SHP77 (cell line): ENCODE data around the gene HECTD4.
"Not testable (repeated sequence)": the region's sequence is repeated elsewhere in the genome, so short reads cannot be mapped to it uniquely, and the experiment has no call there.

Experiments
- DNase-seq, 2 experiments: peaks; one replicate each; lab custom pipeline; 2025; lab: John Stamatoyannopoulos, UW

The HECTD4 gene

DNA sequence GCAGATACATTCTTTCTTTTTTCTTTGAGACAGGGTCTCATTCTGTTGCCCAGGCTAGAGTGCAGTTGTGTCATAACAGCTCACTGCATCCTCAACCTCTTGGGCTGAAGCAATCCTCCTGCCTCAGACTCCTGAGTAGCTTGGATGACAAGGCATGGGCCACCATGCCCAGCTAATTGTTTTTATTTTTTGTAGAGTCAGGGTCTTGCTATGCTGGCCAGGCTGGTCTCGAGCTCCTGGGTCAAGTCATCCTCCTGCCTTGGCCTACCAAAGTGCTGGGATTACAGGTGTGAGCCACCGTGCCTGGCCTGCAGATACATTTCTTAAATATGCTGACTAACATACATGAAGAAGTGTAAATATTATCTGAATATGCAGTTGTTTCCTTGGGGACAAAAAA lies 115.8 kb downstream of the HECTD4 start:
- no peak for DNase-seq

DNA sequence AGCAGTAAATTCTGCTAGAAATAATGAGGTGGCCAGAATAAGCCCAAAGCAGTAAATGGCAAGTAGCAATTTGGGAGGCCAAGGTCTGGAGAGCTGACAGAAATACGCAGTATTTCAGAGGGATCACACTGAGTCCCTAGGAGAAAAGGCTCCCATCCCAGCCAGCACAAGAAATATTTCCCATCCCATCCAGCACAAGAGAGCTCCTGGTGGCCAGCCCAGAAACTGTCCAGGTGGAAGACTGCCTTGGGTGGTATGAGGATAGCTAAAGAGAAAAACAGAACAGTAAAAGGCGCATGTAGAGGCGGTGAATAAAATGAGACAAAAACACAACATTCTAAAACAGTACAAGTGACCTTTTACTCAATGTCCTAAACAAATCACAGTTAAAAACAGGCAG lies 120.7 kb downstream of the HECTD4 start:
- no peak for DNase-seq

DNA sequence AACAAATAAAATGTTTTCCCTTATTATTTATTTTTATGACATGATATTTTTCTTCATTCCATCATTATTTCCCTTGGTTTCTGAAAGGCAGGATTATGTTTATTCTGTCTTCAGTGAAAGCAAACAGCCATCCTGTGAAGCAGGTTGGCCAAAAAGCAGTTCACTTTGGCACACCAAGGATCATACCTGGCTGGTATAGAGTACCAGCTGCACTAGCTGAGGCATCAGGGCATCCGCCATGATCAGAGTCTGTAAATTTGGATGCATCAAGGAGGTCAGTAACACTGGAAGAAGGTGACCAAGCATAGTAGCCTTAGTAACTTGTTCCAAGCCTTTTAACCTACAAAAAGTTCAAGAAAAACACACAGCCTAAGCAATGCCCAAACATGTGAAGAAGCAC lies 123.3 kb downstream of the HECTD4 start:
- no peak for DNase-seq

DNA sequence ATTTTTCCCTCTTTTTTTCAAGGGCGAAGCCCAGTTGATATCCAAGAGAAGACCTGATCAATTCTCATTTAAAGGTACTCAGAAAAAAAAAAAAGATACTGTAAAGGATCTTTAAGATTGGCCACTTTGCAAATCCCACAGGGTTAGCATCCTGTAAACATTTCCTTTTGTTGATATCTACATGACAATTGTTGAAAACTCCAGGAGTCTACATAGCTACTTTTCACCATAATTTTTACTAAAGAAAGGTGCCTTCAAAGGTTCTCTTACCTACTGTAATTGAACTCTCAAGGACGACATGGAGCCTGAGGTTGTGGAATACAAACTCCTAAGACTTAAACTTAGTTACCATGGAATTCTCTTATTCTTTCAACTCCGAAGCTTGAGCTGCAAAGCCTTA lies 125.5 kb downstream of the HECTD4 start:
- DNase-seq = no peak

DNA sequence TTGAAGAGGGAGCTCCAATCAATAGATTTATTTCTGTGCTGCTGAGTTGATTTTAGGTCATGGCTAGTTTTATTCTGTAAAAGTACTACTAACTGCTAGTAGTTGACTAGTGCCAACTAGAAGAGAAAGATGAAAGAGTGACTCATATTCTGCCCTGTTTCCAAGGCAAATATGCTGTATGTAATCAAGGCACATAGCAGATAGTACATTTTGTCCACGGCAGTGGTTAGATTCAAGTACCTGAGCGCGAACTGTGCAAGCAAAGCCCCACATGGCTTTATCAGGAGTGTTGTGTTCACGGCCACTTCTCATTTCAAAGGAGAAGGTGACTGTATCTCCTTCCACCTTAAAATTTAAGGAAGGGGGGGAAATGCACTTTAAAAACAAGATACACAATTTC lies 130.0 kb downstream of the HECTD4 start:
- DNase-seq = no peak

DNA sequence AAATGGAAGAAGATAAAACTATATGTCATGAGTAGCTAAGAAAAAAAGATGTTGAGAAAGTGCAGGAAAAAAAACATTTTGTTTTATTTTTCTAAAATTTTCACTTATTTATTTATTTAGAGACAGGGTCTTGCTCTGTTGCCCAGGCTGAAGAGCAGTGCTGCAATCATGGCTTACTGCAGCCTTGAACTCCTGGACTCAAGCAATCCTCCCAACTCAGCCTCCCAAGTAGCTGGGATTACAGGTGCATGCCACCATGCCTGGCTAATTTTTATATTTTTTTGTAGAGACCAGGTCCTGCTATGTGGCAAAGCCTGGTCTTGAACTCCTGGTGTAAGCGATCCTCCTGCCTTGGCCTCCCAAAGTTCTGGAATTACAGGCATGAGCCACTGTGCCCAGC lies 137.3 kb downstream of the HECTD4 start:
- not testable (repeated sequence) for DNase-seq

DNA sequence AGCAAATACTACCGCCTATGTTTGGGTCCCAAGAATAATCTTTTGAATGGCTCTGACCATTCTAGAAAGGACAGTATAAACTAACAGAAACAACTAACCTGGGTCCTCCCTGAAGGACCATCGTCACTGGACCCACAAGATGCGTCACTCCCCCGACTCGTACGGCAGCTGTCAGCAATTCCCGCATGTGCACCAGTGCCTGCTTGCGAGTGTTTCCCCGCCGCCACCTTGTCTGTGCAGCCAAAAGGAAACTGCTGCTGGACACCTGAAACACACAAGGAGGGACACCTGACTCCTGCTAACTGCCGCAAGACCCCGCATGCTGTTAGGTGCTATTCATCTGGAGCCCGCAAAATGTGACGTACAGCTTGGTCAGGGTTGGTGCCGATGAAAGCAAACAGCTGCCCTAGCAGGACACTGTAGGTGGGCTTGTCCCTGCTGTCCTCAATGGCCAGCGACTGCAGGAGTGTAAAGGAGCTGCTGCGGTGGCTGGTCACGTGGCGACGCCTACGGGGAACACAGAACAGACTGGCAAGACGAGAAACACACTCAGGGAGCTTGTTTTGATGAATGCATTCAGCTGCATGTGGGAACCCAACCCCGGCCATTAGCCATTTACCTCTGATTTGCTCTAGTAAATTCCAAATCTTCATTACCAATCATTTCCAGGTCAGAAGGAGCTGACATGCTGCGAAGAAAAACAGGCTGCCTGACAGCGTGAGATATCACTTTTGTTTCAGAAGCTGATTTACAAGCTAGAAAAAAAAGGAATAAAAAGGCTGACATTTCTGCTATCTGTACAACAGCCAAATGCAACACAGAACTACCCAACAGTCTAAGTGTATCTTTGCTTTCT lies 138.7 kb downstream of the HECTD4 start:
- no peak for DNase-seq

DNA sequence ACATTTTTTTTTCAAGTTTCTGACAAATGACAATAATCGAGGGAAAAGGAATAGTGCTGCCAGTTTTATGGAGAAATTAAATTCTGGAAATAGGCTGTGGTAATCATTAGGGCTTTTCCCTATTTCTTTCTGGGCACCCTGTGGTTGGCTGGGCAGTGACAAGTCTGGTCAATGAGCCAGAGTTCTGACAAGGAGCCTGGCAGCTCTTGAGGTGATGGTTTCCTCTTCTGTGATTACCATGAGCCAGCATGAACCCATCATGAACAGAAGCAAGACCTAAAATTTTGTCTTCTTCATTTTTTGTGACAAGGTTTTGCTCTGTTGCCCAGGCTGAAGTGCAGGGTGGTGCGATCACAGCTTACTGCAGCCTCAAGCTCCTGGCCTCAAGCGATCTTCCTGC lies 141.1 kb downstream of the HECTD4 start:
- DNase-seq = no peak

DNA sequence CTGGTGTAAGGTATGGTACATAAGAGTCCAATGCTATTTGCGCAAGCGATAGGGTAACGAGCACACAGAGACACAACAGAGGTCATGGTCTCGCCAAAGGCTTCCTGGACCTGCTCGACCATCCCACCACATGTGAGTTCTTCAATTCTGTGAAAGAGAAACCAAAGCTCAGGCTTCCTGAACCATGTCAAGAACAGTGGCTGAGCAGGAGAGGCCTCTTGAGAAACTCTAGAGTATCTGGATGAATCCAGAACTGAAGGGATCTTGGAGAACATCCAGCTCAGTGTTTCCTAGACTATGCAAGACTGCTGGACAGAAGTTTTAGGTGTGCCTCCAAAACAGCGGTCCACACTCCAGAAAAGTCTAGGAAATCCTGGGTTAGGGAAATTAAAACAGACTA lies 142.3 kb downstream of the HECTD4 start:
- DNase-seq = no peak

DNA sequence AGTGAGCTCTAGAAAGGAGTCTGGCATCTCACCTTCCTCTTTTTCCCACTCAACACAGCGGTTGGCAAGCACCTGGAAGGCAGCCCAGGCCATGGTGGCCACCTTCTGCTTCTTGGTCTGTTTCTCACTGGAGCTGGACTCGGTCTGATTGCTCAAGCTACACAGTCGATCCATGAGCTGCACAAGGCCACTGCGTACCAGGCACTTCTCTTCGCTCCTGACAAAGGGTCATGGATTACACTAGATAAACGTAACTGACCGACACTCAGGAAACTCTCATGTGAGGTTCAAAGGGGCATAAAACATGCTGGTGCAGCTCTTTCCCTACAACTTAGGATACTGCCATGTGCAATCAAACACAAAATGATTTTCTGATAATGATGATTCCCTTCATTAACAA lies 143.2 kb downstream of the HECTD4 start:
- no peak for DNase-seq

DNA sequence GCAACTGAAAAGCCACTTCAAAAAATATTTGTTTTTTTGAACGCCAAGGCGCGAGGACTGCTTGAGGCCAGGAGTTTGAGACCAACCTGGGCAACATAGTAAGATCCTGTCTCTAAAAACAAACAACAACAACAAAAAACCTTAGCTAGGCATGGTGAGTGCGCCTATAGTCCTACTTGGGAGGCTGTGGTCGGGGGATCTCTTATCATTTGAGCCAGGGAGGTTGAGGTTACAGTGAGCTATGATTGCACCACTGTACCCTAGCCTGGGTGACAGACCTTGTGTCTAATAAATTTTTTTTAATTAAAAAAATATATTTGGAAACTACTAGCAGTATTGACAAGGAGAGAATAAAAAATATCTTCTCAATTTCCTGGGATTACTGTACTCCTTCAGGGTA lies 143.8 kb downstream of the HECTD4 start:
- DNase-seq = no peak

DNA sequence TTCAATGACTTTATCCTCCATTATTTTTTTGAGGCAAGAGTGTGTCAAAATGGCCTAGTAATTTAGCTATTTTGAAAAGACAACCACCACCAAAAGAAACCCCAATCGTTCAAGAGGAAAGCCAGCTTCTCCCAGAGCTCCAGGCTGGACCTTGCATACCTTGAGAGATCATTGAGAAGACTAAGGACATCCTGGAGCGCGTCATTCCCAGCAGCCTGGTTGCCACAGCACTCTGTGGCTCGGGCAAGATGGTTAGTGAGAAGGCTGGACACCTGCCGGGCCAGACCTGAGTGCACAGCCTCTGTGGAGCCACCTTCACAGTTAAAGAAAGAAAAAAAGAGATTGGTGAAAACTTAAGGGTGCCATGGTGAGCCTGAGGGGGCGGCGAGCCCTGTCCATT lies 145.4 kb downstream of the HECTD4 start:
- DNase-seq = no peak

DNA sequence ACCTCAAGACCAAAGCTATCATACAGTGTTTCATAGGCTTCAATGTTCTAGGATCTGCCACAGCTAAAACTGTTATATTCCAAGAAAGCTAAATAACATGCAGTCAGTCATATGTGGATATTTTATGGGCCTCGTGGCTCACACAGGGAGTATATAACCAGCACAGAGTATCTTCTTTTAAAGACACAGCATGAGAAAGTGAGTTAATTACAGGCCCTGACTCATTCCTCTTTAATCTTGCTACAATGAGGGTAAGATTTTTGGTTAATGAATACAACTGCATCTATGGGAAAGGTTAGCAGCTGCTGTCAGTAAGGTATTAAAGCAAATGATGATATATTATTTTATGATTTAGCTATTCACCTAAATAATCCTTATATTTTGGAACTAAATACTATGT lies 145.8 kb downstream of the HECTD4 start:
- no peak for DNase-seq

DNA sequence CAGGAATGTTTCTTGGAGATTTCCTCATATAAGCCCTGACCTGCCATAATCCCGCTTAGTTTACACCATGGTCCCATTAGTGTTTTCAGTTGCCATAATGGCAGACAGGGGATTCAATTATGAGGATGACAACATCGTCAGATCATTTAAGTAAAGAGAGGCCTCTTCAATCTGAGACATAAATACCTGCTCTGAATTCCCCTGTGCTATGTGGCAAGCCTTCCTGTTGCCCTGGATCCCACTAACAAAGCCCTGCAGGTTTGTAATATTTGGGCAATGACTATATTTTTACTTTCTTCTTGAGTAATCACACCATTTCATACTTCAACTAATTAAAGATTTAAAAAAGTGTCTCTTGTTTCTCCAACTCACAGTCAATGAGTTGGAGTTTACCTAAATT lies 147.9 kb downstream of the HECTD4 start:
- no peak for DNase-seq

DNA sequence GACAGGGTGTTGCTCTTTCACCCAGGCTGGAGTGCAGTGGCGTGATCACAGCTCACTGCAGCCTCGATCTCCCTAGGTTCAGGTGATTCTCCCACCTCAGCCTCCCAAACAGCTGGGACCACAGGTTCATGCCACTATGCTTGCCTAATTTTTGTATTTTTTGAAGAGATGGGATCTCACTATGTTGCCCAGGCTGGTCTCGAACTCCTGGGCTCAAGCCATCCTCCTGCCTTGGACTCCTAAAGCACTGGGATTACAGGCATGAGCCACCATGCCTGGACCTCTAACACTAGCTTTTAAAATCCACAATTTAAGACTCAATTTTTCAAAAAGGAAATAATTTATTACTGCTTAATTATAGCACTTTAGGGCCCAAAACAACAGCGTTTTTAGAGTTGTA lies 149.0 kb downstream of the HECTD4 start:
- no peak for DNase-seq

DNA sequence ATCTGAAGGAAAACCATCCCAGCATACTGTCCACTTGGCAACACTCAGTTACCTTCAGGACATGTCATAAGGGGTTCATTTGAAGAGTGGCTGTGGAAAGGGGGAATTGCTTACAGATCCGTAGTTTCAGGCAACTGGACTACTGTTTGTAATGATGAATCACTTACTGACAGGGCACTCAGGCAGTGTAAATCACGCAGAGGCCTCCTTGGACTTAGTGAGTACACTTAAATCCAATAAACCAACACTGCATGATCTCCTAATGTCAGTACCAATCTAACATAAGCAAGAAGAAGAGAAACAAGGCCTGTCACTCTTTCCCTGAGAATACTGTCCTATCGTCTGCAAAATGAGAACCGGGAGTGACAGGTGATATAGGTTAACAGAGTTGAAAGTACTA lies 152.1 kb downstream of the HECTD4 start:
- no peak for DNase-seq

DNA sequence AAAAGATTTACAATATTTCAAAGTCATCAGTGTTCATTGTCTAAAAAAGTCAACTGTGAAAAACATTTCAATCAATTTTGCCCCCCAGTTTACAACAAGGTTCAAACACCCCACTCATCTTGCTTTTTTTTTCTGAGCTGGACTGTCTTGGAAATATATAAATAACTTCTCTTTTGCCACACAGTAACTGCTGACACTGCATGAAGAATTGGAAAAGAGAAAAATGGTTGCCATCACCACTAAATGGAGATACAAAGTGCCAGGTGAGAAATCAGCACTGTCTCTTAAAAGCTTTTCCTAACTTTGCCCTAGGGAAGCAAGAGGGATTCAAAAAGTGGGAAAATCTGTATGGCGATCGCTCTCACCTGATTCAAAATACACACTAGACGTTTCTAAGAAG lies 155.5 kb downstream of the HECTD4 start:
- DNase-seq = no peak

DNA sequence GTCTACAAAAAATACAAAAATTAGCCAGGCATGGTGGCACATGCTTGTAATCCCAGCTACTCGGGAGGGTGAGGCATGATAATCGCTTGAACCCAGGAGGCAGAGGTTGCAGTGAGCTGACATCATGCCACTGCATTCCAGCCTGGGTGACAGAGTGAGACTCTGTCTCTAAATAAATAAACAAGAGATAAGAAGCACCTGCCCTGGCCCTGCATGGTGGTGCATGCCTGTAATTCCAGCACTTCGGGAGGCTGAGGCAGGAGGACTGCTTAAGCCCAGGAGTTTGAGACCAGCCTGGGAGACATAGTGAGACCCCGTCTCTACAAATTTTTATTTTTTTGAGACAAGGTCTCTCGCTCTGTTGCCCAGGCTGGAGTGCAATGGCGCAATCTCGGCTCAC lies 161.6 kb downstream of the HECTD4 start:
- not testable (repeated sequence) for DNase-seq

DNA sequence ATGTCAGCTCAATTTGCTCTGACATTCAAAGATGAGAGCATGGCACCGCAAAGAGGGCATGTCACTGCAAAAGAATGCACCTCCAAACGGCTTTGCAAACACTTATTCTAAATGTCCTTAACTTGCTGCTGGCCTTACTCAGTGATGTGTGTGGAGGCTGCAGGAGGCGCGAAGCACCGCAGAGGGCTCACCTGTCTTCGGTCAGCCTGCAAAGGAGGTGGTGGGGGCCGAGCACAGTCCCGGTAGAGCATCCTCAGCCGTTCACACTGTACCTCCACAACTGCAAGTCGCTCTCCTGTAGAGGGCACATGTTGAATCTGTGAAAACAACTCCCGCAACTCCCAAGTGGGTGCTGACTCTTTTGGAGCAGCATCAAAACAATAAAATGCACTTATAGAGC lies 163.0 kb downstream of the HECTD4 start:
- no peak for DNase-seq

DNA sequence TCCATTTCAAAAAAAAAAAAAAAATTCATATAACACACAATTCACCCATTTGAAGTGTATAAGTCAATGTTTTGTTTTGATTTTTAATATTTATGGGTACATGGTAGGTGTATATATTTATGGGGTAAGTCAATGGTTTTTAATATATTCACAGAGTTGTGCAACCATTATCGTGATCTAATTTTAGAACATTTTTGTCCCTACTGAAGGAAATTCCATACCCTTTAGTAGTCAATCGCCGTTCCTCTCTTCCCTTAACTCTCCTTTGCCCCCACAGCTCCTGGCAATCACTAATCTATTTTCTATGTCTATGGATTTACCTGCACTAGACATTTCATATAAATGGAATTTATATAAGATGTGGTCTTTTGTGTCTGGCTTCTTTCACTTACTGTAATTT lies 164.1 kb downstream of the HECTD4 start:
- DNase-seq = no peak

DNA sequence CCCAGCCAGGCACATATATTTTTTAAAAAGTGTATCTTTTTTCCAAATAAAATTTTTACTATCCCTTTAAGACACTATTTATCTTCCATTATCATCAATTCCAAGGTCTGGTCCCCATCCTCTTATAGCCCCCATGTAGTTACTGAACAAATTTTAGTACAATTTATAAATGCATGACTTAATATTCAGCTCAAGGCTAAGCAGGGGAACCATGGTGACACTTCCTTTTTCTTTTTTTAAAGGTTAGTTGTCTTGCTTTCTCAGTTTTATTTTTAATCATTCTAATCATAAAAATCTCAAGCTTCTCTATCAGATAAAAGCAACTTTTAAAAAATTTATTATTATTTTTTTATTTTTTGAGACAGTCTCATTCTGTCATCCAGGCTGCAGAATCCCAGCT lies 164.6 kb downstream of the HECTD4 start:
- no peak for DNase-seq

DNA sequence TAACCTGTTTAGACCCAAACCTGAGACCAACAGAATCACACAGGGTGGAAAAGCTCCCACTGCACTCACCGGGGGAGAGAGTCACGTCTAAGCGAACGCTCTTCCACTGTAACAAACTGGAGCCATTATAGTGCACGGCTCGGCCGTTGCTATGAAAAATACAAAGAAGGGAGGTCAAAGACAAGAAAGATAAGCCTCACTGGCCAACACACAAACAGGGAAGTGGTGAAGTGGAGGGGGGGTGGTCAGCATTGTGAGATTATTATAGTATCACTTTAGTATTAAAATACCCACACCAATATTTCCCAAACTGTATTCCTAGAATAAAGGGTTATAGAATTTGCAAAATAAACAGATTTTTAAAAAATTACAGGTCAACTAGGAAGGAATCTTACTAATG lies 166.0 kb downstream of the HECTD4 start:
- no peak for DNase-seq

DNA sequence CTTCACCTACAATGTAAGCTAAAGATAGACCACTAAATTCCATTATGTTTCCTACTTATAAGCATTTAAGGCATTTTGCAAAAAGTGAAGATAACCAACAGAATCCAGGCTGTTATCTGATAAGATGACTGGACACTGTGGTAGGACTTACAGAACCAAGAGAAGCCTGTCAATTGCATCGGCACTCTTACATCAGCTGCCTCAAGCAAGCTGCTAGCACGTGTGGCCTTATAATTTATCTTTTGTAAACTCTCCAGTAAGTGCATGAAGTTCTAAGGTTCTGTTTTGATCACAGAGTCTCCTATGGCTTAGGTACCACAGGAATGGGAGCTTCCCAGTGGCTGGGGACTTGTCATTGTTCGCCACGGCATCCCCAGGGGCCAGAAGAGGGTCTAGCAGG lies 168.2 kb downstream of the HECTD4 start:
- no peak for DNase-seq

DNA sequence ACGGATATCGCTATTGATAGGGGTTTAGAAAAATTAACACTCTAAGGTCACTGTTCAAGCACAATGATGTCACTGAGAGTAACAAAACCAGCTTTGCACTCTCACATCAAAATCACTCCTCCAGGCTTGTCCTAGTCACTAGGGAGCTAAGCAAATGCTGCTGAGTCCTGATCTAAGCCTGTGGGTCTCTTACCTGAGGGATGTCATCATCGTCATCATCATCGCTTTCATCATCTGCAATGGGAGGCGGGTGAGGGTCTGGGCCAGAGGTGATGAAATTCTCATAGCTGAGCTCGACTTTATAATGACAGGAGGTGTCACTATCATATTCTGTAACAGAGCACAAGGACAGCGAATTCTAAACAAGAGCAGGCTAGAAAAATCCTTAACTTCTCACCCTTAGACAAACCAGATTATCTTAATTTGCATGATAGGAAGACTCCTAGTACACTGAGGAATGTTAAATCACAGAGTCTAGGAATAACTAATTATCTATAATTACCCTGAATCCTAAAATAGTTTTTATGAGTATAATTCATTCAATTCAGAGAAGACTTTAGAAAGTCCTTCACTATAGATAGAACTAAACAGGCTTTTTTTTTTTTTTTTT lies 173.8 kb downstream of the HECTD4 start:
- DNase-seq = no peak
